GM12865 (cell line): ENCODE measurements around the gene CCDC106.

Experiments used
- DNase-seq: peaks from one replicate; pipeline ENCODE4 v3.0.0; 2010; ENCODE audit warnings: low read depth
- H3K4me3 ChIP-seq: 2 replicates; pipeline ENCODE4 v1.5.1; 2011; ENCODE audit warnings: mild to moderate bottlenecking, low read depth, low read length, control low read depth
- TF ChIP-seq, protein P1 (sequence below): IDR thresholded peaks from 2 replicates; pipeline ENCODE4 v1.5.1; 2011; ENCODE audit warnings: low read length, control low read depth, low read depth, inconsistent platforms; ENCODE audit not compliant: insufficient read depth; ENCODE audit errors: missing control alignments

The CCDC106 gene

DNA sequence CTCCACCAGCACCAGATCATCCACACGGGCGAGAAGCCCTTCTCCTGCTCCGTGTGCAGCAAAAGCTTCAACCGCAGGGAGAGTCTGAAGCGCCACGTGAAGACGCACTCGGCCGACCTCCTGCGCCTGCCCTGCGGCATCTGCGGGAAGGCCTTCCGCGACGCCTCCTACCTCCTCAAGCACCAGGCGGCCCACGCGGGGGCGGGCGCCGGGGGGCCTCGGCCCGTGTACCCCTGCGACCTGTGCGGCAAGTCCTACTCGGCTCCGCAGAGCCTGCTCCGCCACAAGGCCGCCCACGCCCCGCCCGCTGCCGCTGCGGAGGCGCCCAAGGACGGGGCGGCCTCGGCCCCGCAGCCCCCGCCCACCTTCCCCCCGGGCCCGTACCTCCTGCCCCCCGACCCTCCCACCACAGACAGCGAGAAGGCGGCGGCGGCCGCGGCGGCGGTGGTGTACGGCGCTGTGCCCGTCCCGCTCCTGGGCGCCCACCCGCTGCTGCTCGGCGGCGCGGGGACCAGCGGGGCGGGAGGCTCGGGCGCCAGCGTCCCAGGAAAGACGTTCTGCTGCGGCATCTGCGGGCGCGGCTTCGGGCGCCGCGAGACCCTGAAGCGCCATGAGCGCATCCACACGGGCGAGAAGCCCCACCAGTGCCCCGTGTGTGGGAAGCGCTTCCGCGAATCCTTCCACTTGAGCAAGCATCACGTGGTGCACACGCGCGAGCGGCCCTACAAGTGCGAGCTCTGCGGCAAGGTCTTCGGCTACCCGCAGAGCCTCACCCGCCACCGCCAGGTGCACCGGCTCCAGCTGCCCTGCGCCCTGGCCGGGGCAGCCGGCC, 33.1 kb upstream of the CCDC106 start:
- DNase-seq: no peak
- H3K4me3 ChIP-seq: no peak overlapping the region
- TF ChIP-seq, protein P1, sequence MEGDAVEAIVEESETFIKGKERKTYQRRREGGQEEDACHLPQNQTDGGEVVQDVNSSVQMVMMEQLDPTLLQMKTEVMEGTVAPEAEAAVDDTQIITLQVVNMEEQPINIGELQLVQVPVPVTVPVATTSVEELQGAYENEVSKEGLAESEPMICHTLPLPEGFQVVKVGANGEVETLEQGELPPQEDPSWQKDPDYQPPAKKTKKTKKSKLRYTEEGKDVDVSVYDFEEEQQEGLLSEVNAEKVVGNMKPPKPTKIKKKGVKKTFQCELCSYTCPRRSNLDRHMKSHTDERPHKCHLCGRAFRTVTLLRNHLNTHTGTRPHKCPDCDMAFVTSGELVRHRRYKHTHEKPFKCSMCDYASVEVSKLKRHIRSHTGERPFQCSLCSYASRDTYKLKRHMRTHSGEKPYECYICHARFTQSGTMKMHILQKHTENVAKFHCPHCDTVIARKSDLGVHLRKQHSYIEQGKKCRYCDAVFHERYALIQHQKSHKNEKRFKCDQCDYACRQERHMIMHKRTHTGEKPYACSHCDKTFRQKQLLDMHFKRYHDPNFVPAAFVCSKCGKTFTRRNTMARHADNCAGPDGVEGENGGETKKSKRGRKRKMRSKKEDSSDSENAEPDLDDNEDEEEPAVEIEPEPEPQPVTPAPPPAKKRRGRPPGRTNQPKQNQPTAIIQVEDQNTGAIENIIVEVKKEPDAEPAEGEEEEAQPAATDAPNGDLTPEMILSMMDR: no peak

DNA sequence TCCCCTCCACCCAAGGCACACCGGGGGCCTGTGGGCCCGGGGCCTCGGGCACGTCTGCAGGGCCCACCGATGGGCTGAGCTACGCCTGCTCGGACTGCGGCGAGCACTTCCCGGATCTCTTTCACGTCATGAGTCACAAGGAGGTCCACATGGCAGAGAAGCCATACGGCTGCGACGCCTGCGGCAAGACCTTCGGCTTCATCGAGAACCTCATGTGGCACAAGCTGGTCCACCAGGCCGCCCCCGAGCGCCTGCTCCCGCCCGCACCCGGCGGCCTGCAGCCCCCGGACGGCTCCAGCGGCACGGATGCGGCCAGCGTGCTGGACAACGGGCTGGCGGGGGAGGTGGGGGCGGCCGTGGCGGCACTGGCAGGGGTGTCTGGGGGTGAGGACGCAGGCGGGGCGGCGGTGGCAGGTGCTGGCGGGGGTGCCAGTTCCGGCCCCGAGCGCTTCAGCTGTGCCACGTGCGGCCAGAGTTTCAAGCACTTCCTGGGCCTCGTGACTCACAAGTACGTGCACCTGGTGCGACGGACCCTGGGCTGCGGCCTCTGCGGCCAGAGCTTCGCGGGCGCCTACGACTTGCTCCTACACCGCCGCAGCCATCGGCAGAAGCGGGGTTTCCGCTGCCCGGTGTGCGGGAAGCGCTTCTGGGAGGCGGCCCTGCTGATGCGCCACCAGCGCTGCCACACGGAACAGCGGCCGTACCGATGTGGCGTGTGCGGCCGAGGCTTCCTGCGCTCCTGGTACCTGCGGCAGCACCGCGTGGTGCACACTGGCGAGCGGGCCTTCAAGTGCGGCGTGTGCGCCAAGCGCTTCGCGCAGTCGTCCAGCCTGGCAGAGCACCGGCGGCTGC, 32.2 kb upstream of the CCDC106 start:
- DNase-seq: no peak
- H3K4me3 ChIP-seq: no peak overlapping the region
- TF ChIP-seq, protein P1: no peak

DNA sequence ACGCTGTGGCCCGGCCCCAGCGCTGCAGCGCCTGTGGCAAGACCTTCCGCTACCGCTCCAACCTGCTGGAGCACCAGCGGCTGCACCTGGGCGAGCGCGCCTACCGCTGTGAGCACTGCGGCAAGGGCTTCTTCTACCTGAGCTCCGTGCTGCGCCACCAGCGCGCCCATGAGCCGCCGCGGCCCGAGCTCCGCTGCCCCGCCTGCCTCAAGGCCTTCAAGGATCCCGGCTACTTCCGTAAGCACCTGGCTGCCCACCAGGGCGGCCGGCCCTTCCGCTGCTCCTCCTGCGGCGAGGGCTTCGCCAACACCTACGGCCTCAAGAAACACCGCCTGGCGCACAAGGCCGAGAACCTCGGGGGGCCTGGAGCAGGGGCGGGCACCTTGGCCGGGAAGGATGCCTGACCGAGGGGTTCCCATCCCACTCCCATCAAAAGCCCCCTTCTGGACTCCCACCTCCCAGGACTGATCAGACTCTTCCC, 31.6 kb upstream of the CCDC106 start:
- DNase-seq: no peak
- H3K4me3 ChIP-seq: no peak overlapping the region
- TF ChIP-seq, protein P1: no peak

DNA sequence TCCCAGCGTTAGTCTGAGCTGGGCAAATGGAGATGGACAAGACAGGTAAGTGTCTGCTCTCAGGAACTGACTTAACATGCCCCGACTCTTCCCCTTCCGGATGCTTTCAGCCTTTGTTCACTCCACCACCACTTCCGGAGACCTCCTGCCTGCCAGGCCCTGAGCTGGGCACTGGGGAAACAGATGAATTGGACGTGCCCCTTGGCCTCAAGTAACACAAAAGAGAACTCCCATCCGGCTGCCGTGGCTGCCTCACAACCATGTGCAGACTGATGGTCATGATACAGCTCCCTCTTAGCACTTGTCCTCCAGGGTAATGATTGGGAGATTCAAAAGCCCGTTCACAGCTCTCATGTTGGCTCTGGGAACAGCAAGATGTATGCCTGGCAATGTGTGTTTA, 30.6 kb upstream of the CCDC106 start:
- no peak for DNase-seq
- H3K4me3 ChIP-seq: no peak overlapping the region
- TF ChIP-seq, protein P1: no peak

DNA sequence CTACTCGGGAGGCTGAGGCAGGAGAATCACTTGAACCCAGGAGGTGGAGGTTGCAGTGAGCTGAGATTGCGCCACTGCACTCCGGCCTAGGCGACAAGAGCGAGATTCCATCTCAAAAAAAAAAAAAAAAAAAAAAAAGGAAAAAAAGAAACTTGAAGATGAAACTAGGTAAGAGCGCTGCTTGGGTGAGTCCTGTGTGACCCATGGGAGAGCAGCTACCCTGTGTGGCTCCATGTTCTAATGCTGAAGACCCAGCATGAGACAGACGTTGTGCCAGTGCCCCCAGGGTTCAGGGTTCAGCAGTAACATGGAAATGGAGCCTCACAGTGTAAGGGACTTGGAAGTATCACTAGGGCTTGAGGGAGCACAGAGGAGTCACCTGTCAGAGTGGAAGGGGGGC, 29.6 kb upstream of the CCDC106 start:
- no peak overlapping the region for H3K4me3 ChIP-seq
- TF ChIP-seq, protein P1: no peak
- no peak for DNase-seq

DNA sequence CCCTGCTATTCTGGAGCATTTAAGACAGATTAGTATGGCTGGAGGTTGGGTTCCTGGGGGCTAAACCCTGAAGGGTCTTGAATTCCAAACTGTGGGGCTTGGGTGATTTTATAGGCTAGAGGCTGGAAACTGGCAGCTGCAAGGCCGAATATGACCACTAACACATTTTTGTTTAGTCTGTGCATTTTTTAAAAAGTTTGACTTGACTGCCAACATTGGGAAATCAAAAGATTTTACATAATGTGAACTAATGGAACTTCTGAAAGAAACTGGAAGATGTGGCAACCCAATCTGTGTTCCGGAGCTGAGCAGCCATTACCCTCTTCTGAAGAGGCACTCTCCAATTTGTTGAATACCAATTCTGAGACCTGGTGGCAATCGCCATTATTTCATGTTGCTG, 28.7 kb upstream of the CCDC106 start:
- TF ChIP-seq, protein P1: no peak
- DNase-seq: no peak
- no peak overlapping the region for H3K4me3 ChIP-seq
